SU-DHL-6 (cell line): ENCODE results near the gene CDC42EP5.

ENCODE experiments used
- H2AFZ ChIP-seq: fragments of 200-600 bp; sonication (generic); 2 replicates; pipeline ENCODE4 v1.6.1; 2014; ENCODE audit warnings: low read depth, mild to moderate bottlenecking, moderate library complexity, mixed read lengths, antibody characterized with exemption, low read length; ENCODE audit not compliant: severe bottlenecking
- H3F3A ChIP-seq: fragments of 200-600 bp; shearing (Covaris generic); 2 replicates; pipeline ENCODE4 v1.6.0; 2016; ENCODE audit warnings: antibody characterized with exemption, mild to moderate bottlenecking; ENCODE audit not compliant: insufficient read depth
- H3K27ac ChIP-seq: fragments of 200-600 bp; sonication (generic); 2 replicates; pipeline ENCODE4 v1.5.1; 2016; ENCODE audit warnings: low read depth, mild to moderate bottlenecking, low read length, moderate library complexity, mixed read lengths
- H3K27me3 ChIP-seq: fragments of 200-600 bp; sonication (generic), shearing (Covaris generic); 2 replicates; pipeline ENCODE4 v1.6.0; 2014; ENCODE audit warnings: mild to moderate bottlenecking, low read length
- H3K36me3 ChIP-seq: fragments of 200-600 bp; sonication (generic); 2 replicates; pipeline ENCODE4 v1.6.1; 2014; ENCODE audit warnings: mild to moderate bottlenecking, low read length, mixed read lengths
- H3K4me2 ChIP-seq: fragments of 300-600, 200-600 bp; shearing (Covaris generic), sonication (generic); 2 replicates; pipeline ENCODE4 v1.6.0; 2014; ENCODE audit warnings: low read length, low read depth, mild to moderate bottlenecking; ENCODE audit not compliant: poor library complexity, severe bottlenecking
- H3K4me3 ChIP-seq: fragments of 200-600 bp; sonication (generic); 2 replicates; pipeline ENCODE4 v1.5.1; 2014; ENCODE audit warnings: antibody characterized with exemption, low read length, mild to moderate bottlenecking, mixed read lengths; ENCODE audit not compliant: insufficient read depth, poor library complexity, severe bottlenecking
- H3K79me2 ChIP-seq: fragments of 200-600 bp; sonication (generic); 2 replicates; pipeline ENCODE4 v1.6.1; 2014; ENCODE audit warnings: mild to moderate bottlenecking, low read length, moderate library complexity; ENCODE audit not compliant: insufficient read depth
- H3K9ac ChIP-seq: fragments of 200-600 bp; sonication (generic); 2 replicates; pipeline ENCODE4 v1.7.0; 2014; ENCODE audit warnings: mild to moderate bottlenecking, low read length
- H3K9me2 ChIP-seq: fragments of 200-600 bp; sonication (generic); replicated peaks from 2 replicates; pipeline ENCODE4 v1.6.1; 2014; ENCODE audit warnings: low read length; ENCODE audit not compliant: insufficient read depth
- H3K9me3 ChIP-seq: fragments of 200-600 bp; sonication (generic); 2 replicates; pipeline ENCODE4 v1.6.1; 2014; ENCODE audit warnings: low read length, mixed read lengths; ENCODE audit not compliant: insufficient read depth
- H4K20me1 ChIP-seq: fragments of 200-600 bp; sonication (generic); 2 replicates; pipeline ENCODE4 v1.6.1; 2014; ENCODE audit warnings: low read depth, mild to moderate bottlenecking, antibody characterized with exemption, low read length, moderate library complexity, mixed read lengths
- CTCF ChIP-seq: fragments of 200-600 bp; sonication (generic); IDR thresholded peaks from one replicate; pipeline ENCODE4 v1.5.1; 2017; ENCODE audit warnings: antibody characterized with exemption, mild to moderate bottlenecking, low read length, moderate library complexity; ENCODE audit not compliant: insufficient read depth, poor library complexity, severe bottlenecking
- EZH2phosphoT487 ChIP-seq: fragments of 200-600 bp; sonication (generic), shearing (Covaris generic); conservative IDR thresholded peaks from 2 replicates; pipeline ENCODE4 v1.6.1; 2018; ENCODE audit warnings: mild to moderate bottlenecking, antibody characterized with exemption, low read length, moderate library complexity, mixed read lengths

The CDC42EP5 gene

GRCh38 chr19:54427586-54427985, 45.5 kb downstream of the CDC42EP5 start:
- H3K9ac ChIP-seq, result no peak overlapping the region
- no peak overlapping the region for H2AFZ ChIP-seq
- H3K4me3 ChIP-seq, result no peak overlapping the region
- no peaks in the 10 kb centered on the region for H4K20me1 ChIP-seq
- H3K36me3 ChIP-seq, result no peaks in the 10 kb centered on the region
- H3K4me2 ChIP-seq, result no peak overlapping the region
- no peaks in the 10 kb centered on the region for H3K79me2 ChIP-seq
- H3K9me2 ChIP-seq, result no peaks in the 10 kb centered on the region
- H3K9me3 ChIP-seq, result no peaks in the 10 kb centered on the region
- H3K27ac ChIP-seq, result no peak overlapping the region
- no peaks in the 10 kb centered on the region for H3F3A ChIP-seq
- TF ChIP-seq EZH2phosphoT487, result no peak
- TF ChIP-seq CTCF, result no peak
- H3K27me3 ChIP-seq, result no peaks in the 10 kb centered on the region

- TF ChIP-seq EZH2phosphoT487 (no peak), CTCF (no peak)
- no peak overlapping the region for H3K27ac ChIP-seq
- no peaks in the 10 kb centered on the region for H3K36me3 ChIP-seq
- H3K4me3 ChIP-seq, result no peak overlapping the region
- no peaks in the 10 kb centered on the region for H3K79me2 ChIP-seq
- no peaks in the 10 kb centered on the region for H4K20me1 ChIP-seq
- H3F3A ChIP-seq, result no peaks in the 10 kb centered on the region
- H2AFZ ChIP-seq, result no peak overlapping the region
- no peaks in the 10 kb centered on the region for H3K9me3 ChIP-seq
- H3K4me2 ChIP-seq, result no peak overlapping the region
- H3K9ac ChIP-seq, result no peak overlapping the region
- no peaks in the 10 kb centered on the region for H3K9me2 ChIP-seq
- H3K27me3 ChIP-seq, result no peaks in the 10 kb centered on the region
Observed at GRCh38 chr19:54426291-54426931, 46.7 kb downstream of the CDC42EP5 start.

GRCh38 chr19:54425382-54425723, 47.7 kb downstream of the CDC42EP5 start:
- H3K4me2 ChIP-seq, result no peak overlapping the region
- no peaks in the 10 kb centered on the region for H3K9me2 ChIP-seq
- H3K27me3 ChIP-seq, result no peaks in the 10 kb centered on the region
- H3K9me3 ChIP-seq, result no peaks in the 10 kb centered on the region
- TF ChIP-seq CTCF (no peak), EZH2phosphoT487 (no peak)
- no peaks in the 10 kb centered on the region for H3K79me2 ChIP-seq
- H3F3A ChIP-seq, result no peaks in the 10 kb centered on the region
- H3K27ac ChIP-seq, result no peak overlapping the region
- H3K36me3 ChIP-seq, result no peaks in the 10 kb centered on the region
- H3K9ac ChIP-seq, result no peak overlapping the region
- no peak overlapping the region for H2AFZ ChIP-seq
- no peaks in the 10 kb centered on the region for H4K20me1 ChIP-seq
- no peak overlapping the region for H3K4me3 ChIP-seq
